ENCODE data around the gene ARHGEF19.

DNA sequence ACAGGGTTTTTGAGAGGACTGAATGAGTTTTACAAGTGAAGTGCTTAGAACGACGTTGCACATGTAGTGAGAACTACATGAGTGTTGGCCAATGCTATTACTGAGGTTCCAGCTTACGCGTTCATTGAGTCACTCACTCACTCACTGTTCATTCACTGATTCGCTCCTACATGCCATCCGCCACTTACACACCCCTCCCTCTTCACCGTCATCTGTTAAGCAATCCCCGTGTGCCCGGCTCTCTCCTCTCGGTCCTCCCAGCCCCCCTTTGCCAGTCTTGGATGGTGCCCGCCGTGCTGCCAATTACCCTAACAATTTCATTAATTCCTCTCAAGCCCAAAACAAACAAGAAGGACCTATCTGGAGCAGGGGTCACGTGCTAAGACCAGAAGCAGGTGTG lies 29.3 kb downstream of the ARHGEF19 start:
- TF ChIP-seq, protein P1, sequence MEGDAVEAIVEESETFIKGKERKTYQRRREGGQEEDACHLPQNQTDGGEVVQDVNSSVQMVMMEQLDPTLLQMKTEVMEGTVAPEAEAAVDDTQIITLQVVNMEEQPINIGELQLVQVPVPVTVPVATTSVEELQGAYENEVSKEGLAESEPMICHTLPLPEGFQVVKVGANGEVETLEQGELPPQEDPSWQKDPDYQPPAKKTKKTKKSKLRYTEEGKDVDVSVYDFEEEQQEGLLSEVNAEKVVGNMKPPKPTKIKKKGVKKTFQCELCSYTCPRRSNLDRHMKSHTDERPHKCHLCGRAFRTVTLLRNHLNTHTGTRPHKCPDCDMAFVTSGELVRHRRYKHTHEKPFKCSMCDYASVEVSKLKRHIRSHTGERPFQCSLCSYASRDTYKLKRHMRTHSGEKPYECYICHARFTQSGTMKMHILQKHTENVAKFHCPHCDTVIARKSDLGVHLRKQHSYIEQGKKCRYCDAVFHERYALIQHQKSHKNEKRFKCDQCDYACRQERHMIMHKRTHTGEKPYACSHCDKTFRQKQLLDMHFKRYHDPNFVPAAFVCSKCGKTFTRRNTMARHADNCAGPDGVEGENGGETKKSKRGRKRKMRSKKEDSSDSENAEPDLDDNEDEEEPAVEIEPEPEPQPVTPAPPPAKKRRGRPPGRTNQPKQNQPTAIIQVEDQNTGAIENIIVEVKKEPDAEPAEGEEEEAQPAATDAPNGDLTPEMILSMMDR (IDR thresholded peaks at IDR 0.05), result no peak
- TF ChIP-seq POLR2A (IDR thresholded peaks at IDR 0.05), result no peak

Measured in transverse colon (tissue), 3 donors.